Right forelimb (tissue), 1 donor: Measurements from ENCODE around the gene HOXD10.

Experiments
- DNase-seq: peaks from one replicate; pipeline ENCODE4 v3.0.0-alpha.2; 2018

The HOXD10 gene

DNA sequence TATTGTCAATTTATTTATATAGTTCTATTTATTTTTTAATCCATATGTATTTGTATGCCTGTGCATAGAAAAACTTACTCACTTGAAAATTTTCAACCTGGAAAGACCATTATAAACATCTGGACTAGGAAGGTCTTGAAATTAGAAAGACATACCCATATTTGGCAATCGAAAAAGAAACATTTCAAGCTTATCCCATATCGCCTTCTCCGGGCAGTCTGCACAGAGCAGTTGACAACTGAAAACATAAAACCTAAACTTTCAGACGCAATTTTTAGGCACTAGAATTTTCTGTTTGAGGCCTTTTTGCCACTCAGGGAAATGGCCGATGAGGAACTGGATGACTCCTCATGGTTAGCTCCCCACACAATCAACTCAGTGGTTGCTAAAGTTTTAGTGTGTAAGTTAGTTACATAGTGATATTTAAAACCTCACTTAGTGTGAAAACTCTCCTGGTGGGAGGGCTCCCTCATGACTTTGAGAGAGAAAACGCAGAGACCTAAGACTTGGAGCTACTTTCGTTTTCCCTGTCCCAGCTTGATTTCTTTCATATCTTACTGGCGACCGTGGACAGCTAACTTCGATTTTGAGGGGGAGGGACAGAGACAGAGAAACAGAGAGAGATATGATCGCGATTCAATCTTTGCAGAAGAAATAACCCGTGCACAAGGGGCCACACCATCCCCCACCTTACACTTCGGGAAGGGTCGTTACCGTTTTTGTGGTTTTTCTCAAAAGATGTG lies 20.2 kb upstream of the HOXD10 start:
- peak; percentile 61 for DNase-seq

- peak; percentile 85 for DNase-seq
Measured at GRCh38 chr2:176096986-176097819, 19.4 kb upstream of the HOXD10 start.

- DNase-seq: no peak
Measured at GRCh38 chr2:176097820-176098365, 18.7 kb upstream of the HOXD10 start.

- peak; percentile 61 for DNase-seq
Measured at GRCh38 chr2:176098366-176099158, 18.0 kb upstream of the HOXD10 start.

DNA sequence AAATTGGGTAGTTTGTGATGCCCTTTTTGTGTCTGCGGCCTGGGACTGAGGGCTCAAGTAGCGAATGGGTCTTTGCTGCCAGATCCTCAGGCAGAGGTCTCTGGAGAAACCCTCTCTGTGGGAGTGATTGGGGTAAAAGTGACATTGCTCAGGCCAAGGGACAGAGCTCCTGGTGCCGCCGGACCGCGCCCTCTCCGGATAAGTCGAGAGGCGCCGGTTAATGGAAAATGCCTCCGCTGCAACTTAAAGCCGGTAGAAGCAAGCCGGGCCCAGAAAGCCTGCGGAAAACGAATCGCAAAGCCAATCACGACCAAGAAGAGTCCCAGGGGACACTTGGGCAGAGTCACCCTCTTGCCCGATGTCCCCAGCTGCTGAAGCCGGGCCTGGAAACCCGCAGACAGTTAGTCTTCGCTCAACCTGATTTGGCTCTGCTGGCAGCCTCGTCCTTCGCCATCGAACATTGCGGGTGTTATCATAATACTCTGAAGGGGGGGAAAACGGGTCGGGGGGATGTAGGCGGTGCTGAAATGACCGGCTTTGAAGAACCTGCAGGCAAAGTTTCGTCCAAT lies 17.3 kb upstream of the HOXD10 start:
- DNase-seq: no peak

GRCh38 chr2:176099728-176100546 lies 16.6 kb upstream of the HOXD10 start, which contains the start of gene HOXD12:
HOXD12 (plus strand) TSS chr2:176099795; CDS start chr2:176099802, 7 bp downstream.
- peak; percentile 60 for DNase-seq

GRCh38 chr2:176100547-176101140 lies 15.9 kb upstream of the HOXD10 start:
- DNase-seq: no peak

- peak; percentile 35 for DNase-seq
Measured at GRCh38 chr2:176101216-176101830, 15.3 kb upstream of the HOXD10 start.

DNA sequence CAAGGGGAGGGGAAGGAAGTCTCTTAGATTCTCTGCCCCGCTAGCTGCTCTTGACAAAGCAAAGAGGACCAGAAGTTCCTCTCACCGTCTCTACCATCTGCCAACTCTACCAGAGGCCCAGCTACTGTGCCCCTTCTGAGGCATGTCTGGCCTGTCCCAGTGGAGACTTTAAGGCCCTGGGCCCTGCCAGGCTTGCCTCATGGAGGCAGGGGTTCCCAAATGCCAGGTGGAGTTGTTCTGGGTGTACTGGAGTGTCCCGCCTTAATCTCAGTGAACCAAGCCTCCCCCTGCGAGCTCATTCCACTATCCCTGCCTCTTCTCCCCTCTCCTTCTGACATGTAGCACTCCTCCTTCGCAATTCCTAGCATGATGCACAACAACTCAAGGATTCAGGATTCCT lies 14.7 kb upstream of the HOXD10 start:
- DNase-seq: peak; percentile 43

DNA sequence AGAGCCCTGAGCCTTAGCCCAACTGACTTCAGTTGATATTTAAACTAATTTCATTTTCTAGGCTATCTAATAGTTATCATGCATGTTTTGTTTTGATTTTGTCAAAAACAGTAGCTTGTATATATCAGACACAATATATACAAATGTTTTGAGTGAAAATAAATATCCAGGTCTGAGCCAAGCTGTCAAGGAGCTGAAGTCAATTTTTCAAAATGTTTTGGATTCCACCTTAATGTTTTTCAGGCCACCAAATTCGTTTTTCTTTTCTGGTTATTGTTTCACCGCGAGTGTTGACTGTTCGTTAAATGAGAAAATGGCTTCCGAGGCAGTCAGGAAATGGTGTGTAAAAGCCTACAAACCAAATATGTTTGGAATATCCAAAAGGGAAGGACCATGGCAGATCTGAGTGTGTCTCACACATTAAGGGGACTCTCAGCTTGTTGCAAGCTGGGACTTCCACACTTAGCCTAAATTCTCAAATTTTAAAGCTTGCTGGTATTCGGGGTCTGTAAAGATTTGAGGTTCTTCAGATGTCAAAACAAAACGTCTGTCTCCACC lies 14.2 kb upstream of the HOXD10 start:
- DNase-seq: no peak

DNA sequence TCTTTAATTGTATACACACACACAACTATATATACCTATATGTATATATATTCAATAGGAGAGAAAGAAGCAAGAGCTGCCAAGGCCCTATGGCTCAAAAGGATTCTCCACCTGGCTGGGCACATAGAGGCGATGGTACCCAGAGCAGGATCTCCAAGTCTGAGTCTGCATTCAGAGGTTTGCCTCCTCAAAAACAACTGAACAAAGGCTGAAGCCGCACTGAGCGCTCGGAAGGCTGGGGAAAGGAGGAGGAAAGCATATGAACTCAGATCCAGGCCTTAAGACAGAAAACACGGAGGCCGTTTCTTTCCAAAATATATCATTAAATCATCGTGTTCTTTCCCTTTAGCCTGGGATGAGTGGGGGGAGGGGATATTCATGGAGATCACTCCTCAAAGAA lies 13.4 kb upstream of the HOXD10 start:
- DNase-seq: no peak

DNA sequence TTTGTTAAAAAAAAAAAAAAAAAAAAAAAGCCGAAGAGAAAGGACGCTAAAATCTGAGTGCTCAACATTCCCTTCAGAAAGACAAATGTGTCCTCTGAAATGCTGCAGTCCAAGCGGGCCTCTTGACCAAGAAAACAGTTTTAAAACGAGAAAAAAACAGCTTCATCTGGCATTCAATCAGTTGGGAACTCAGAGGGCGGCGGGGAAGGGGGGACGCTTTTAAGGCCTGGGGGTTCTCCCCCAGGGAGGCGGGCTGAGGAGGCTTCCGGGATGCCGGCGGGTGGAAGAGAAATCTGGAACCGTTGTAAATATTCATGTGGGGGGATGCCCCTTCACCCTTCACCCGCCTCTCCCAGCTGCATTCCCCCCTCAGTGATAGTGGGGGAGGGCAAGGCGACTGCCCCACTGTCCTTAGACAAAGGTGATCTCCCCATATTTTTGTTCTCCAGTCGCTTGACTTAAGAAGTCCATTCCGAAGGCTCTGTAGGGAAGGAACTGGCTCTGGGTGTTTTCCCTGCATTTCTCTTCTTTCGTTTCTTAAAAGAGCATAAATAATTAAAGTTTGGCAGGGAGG lies 12.7 kb upstream of the HOXD10 start:
- no peak for DNase-seq

GRCh38 chr2:176104316-176105077 lies 12.1 kb upstream of the HOXD10 start:
- DNase-seq: peak; percentile 67

- peak; percentile 68 for DNase-seq
Measured at GRCh38 chr2:176105078-176105729, 11.4 kb upstream of the HOXD10 start.

GRCh38 chr2:176105730-176106580 lies 10.6 kb upstream of the HOXD10 start:
- no peak for DNase-seq

DNA sequence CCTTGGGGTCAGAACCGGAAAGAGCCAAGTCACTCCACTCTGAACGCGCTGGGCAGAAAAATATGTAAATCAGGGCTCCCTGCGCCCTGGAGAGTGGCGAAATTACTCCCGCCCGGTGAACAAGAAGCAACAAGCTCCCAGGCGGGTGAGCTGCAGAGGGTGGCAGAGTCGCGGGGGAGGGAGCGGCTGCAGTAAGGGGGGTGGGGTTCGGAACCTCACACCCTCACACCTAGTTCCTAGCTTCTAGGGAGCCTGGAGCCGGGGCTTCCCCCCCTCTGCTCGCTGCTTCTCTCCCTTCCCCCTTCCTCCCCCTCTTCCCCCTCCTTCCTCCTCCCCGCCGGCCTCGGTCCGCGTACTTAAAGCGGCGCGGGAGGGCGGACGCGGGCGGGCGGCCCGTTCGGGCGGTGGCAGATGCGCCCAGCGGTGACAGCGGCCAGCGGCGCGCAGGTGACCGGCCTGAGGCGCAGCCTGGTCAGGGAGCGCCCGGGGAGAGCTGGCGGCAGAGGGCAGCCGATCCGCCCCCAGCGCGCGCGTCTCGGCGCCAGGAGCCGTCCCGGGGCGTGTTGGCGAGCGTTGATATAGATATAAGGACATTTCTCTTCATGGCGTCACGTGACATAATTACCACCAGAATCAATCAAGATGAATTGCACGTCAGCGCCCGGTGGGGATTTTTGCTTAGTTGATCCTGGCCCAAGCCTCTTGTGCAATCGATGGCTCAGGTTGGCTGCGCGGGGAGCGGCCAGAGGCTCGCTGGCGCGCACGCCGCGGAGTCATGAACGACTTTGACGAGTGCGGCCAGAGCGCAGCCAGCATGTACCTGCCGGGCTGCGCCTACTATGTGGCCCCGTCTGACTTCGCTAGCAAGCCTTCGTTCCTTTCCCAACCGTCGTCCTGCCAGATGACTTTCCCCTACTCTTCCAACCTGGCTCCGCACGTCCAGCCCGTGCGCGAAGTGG lies 9.7 kb upstream of the HOXD10 start, which contains the start of gene HOXD11:
Gene HOXD11, plus strand, starts transcription at position 700 of the 959 bp plus-strand sequence. Its CDS starts 76 bp downstream, at position 776.
- peak; percentile 78 for DNase-seq
